ENCODE data around the gene EDNRB. TPM values are rescaled to one million over a fixed set of nuclear protein-coding genes. Genes with fewer than 3 reads are reported as not detected.

EDNRB gene
- total RNA-seq, 1 experiment from 2014 or later = 55.8 TPM

GRCh38 chr13:77896977-77897376 lies 21.7 kb downstream of the EDNRB start:
- DNase-seq (ENCODE audit: low spot score) = no peak
- ChIA-PET POLR2A (no interaction called here), CTCF (interaction anchor here (1.2 kb wide), 1 partner anchor 224 kb away, joined by 4 read pairs; no protein-coding TSS in a partner anchor)
- no peaks in the 10 kb centered on the region for H3K9me3 Mint-ChIP-seq
- peaks cover 31% of the 10 kb centered on the region for H3K4me1 Mint-ChIP-seq
- no peak overlapping the region for H3K4me3 Mint-ChIP-seq
- ATAC-seq = no peak
- H3K36me3 Mint-ChIP-seq = peaks cover 42% of the 10 kb centered on the region
- H3K27me3 Mint-ChIP-seq (ENCODE audit: low read depth) = no peaks in the 10 kb centered on the region
- no peak overlapping the region; the same call in 1 of the 2 replicates for H3K27ac Mint-ChIP-seq
- TF ChIP-seq FOXK1 (CRISPR knock-in tag; IDR thresholded peaks at IDR 0.05) (no peak), PREB (CRISPR knock-in tag; IDR thresholded peaks at IDR 0.05; ENCODE audit: borderline replicate concordance) (no peak), E2F5 (CRISPR knock-in tag; IDR thresholded peaks at IDR 0.05) (no peak), ZNF425 (CRISPR knock-in tag; conservative IDR thresholded peaks at IDR 0.05) (no peak), CDX4 (CRISPR knock-in tag; IDR thresholded peaks at IDR 0.05; ENCODE audit: borderline replicate concordance) (no peak), ARID4B (CRISPR knock-in tag; IDR thresholded peaks at IDR 0.05; ENCODE audit: borderline replicate concordance) (no peak), PRDM15 (CRISPR knock-in tag; IDR thresholded peaks at IDR 0.05) (no peak), ZNF532 (CRISPR knock-in tag; IDR thresholded peaks at IDR 0.05; ENCODE audit: borderline replicate concordance) (no peak), ATF6 (CRISPR knock-in tag; IDR thresholded peaks at IDR 0.05) (no peak), TCF7 (CRISPR knock-in tag; IDR thresholded peaks at IDR 0.05; ENCODE audit: low read depth) (no peak), ATF2 (CRISPR knock-in tag; IDR thresholded peaks at IDR 0.05; ENCODE audit: borderline replicate concordance, low read depth) (no peak), RELA (CRISPR knock-in tag; IDR thresholded peaks at IDR 0.05; ENCODE audit: borderline replicate concordance) (no peak), ZNF416 (CRISPR knock-in tag; IDR thresholded peaks at IDR 0.05) (no peak)

Measured in WTC11 (cell line).